Smooth muscle cell (in vitro differentiated cells): ENCODE data around the gene STAB2. TPM values are rescaled to one million over a fixed set of nuclear protein-coding genes. Genes with fewer than 3 reads are reported as not detected.

Source experiments
- DNase-seq: peaks from one replicate; lab custom pipeline; 2025; ENCODE audit not compliant: unreplicated experiment; lab: John Stamatoyannopoulos, UW
- H2AFZ ChIP-seq: fragments of 200-600 bp; sonication (generic); 2 replicates; pipeline ENCODE4 v1.6.0; 2016; ENCODE audit warnings: antibody characterized with exemption, low read depth, mild to moderate bottlenecking
- H3F3A ChIP-seq: fragments of 200-600 bp; sonication (generic); 2 replicates; pipeline ENCODE4 v1.6.0; 2017; ENCODE audit warnings: antibody characterized with exemption, low read depth
- H3K27ac ChIP-seq: fragments of 200-600 bp; sonication (generic); 2 replicates; pipeline ENCODE4 v1.5.1; 2016; ENCODE audit warnings: low read depth, mild to moderate bottlenecking
- H3K27me3 ChIP-seq: fragments of 200-600 bp; sonication (generic); 2 replicates; pipeline ENCODE4 v1.6.1; 2016; ENCODE audit warnings: low read depth, mild to moderate bottlenecking
- H3K36me3 ChIP-seq: fragments of 200-600 bp; sonication (generic); 2 replicates; pipeline ENCODE4 v1.5.1; 2016; ENCODE audit warnings: low read depth
- H3K4me1 ChIP-seq: fragments of 200-600 bp; sonication (generic); 2 replicates; pipeline ENCODE4 v1.5.1; 2016; ENCODE audit warnings: low read depth
- H3K4me2 ChIP-seq: fragments of 200-600 bp; sonication (generic); 2 replicates; pipeline ENCODE4 v1.6.0; 2016; ENCODE audit warnings: mild to moderate bottlenecking
- H3K4me3 ChIP-seq: fragments of 200-600 bp; sonication (generic); 2 replicates; pipeline ENCODE4 v1.5.1; 2016; ENCODE audit warnings: mild to moderate bottlenecking
- H3K79me2 ChIP-seq: fragments of 200-600 bp; sonication (generic); 2 replicates; pipeline ENCODE4 v1.6.0; 2016; ENCODE audit warnings: low read depth, mild to moderate bottlenecking
- H3K9ac ChIP-seq: fragments of 200-600 bp; sonication (generic); 2 replicates; pipeline ENCODE4 v1.6.0; 2016; ENCODE audit warnings: low read depth
- H3K9me3 ChIP-seq: fragments of 200-600 bp; sonication (generic); replicated peaks from 2 replicates; pipeline ENCODE4 v1.5.1; 2016; ENCODE audit warnings: low read depth
- H4K20me1 ChIP-seq: fragments of 200-600 bp; sonication (generic); 2 replicates; pipeline ENCODE4 v1.6.0; 2016; ENCODE audit warnings: low read depth
- WGBS: methylation state at CpG from one replicate; pipeline ENCODE4 v1.1.7; 2016; ENCODE audit warnings: low lambda C conversion rate; 5-methylcytosine and 5-hydroxymethylcytosine counted together
- polyA plus RNA-seq: library from polyadenylated mRNA; unstranded; fragments of >200 nt; fragmentation: Nextera tagmentation; extraction: Ambion mirVana; gene quantifications from 2 replicates; pipeline ENCODE4 v1.2.1, GENCODE V29; 2016
- total RNA-seq: library from RNA; depleted of rRNA; stranded (reverse); fragments of >200 nt; gene quantifications from 2 replicates; pipeline ENCODE4 v1.2.3, GENCODE V29; 2014
- TF ChIP-seq, protein P1 (sequence below): fragments of 200-600 bp; sonication (generic); IDR thresholded peaks from 2 replicates; pipeline ENCODE4 v1.5.1; 2017; ENCODE audit warnings: borderline replicate concordance, mild to moderate bottlenecking, antibody characterized with exemption; ENCODE audit not compliant: insufficient read depth, poor library complexity, severe bottlenecking

The STAB2 gene
- total and polyA plus RNA-seq, 2 experiments from 2014 or later = not detected

GRCh38 chr12:103578926-103579325, 8.1 kb upstream of the STAB2 start:
- DNase-seq = no peak
- TF ChIP-seq, protein P1, sequence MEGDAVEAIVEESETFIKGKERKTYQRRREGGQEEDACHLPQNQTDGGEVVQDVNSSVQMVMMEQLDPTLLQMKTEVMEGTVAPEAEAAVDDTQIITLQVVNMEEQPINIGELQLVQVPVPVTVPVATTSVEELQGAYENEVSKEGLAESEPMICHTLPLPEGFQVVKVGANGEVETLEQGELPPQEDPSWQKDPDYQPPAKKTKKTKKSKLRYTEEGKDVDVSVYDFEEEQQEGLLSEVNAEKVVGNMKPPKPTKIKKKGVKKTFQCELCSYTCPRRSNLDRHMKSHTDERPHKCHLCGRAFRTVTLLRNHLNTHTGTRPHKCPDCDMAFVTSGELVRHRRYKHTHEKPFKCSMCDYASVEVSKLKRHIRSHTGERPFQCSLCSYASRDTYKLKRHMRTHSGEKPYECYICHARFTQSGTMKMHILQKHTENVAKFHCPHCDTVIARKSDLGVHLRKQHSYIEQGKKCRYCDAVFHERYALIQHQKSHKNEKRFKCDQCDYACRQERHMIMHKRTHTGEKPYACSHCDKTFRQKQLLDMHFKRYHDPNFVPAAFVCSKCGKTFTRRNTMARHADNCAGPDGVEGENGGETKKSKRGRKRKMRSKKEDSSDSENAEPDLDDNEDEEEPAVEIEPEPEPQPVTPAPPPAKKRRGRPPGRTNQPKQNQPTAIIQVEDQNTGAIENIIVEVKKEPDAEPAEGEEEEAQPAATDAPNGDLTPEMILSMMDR = no peak
- Histone ChIP-seq H3K9me3 (no peaks in the 10 kb centered on the region), H3F3A (no peaks in the 10 kb centered on the region), H4K20me1 (no peaks in the 10 kb centered on the region), H3K4me2 (no peak overlapping the region), H3K9ac (no peak overlapping the region), H3K36me3 (no peaks in the 10 kb centered on the region), H3K4me1 (no peaks in the 10 kb centered on the region), H2AFZ (no peak overlapping the region), H3K79me2 (no peaks in the 10 kb centered on the region), H3K27ac (no peak overlapping the region), H3K4me3 (no peak overlapping the region), H3K27me3 (peaks cover 77% of the 10 kb centered on the region)
- WGBS = 87% methylated on average over 2 of the region's 2 CpGs

- Histone ChIP-seq H3K27ac (no peak overlapping the region), H3K4me2 (no peak overlapping the region), H3K36me3 (no peaks in the 10 kb centered on the region), H3F3A (no peaks in the 10 kb centered on the region), H2AFZ (no peak overlapping the region), H3K4me3 (no peak overlapping the region), H3K9ac (no peak overlapping the region), H3K4me1 (no peaks in the 10 kb centered on the region), H3K9me3 (no peaks in the 10 kb centered on the region), H3K27me3 (peaks cover 79% of the 10 kb centered on the region), H3K79me2 (no peaks in the 10 kb centered on the region), H4K20me1 (no peaks in the 10 kb centered on the region)
- 94% methylated on average over 1 of the region's 1 CpG for WGBS
- TF ChIP-seq, protein P1 = no peak
- no peak for DNase-seq
Measured at GRCh38 chr12:103580026-103580425, 7.0 kb upstream of the STAB2 start.

DNA sequence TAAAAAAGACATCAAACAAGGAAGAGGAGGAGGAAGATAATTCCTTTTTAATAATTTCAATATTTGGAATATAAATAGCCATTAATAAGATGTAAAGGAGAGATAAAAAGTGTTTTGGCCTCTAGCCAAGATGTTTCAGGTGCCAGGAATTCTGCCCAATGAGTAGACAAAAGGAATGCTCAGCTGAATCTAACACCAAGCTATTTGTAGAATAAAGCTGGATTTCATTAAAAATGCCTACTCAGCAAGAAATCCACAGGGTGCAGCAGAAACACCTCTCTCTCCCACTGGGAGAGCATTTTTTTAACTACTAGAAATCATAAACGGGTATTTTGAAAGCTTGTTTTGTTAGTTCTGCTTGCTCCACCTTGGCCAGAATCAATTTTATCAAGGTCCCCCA, 4.1 kb upstream of the STAB2 start:
- 74% methylated on average over 1 of the region's 1 CpG for WGBS
- no peaks in the 10 kb centered on the region for H3K79me2 ChIP-seq
- no peaks in the 10 kb centered on the region for H4K20me1 ChIP-seq
- no peak overlapping the region for H2AFZ ChIP-seq
- H3K9ac ChIP-seq = no peak overlapping the region
- no peak overlapping the region for H3K4me3 ChIP-seq
- no peaks in the 10 kb centered on the region for H3K9me3 ChIP-seq
- no peak overlapping the region for H3K4me2 ChIP-seq
- H3K27ac ChIP-seq = no peak overlapping the region
- DNase-seq = no peak
- no peaks in the 10 kb centered on the region for H3F3A ChIP-seq
- no peaks in the 10 kb centered on the region for H3K36me3 ChIP-seq
- TF ChIP-seq, protein P1 = no peak
- no peaks in the 10 kb centered on the region for H3K4me1 ChIP-seq
- peaks cover 89% of the 10 kb centered on the region for H3K27me3 ChIP-seq

GRCh38 chr12:103586132-103586531, 941 bp upstream of the STAB2 start:
- H3K27me3 ChIP-seq = peaks cover 87% of the 10 kb centered on the region
- 96% methylated on average over 1 of the region's 1 CpG for WGBS
- no peaks in the 10 kb centered on the region for H3K9me3 ChIP-seq
- H3K9ac ChIP-seq = no peak overlapping the region
- H3K4me2 ChIP-seq = no peak overlapping the region
- H3K4me1 ChIP-seq = no peaks in the 10 kb centered on the region
- no peaks in the 10 kb centered on the region for H4K20me1 ChIP-seq
- H3F3A ChIP-seq = no peaks in the 10 kb centered on the region
- DNase-seq = no peak
- no peak overlapping the region for H3K27ac ChIP-seq
- H2AFZ ChIP-seq = no peak overlapping the region
- TF ChIP-seq, protein P1 = peak; percentile 28
- no peaks in the 10 kb centered on the region for H3K36me3 ChIP-seq
- H3K4me3 ChIP-seq = no peak overlapping the region
- H3K79me2 ChIP-seq = no peaks in the 10 kb centered on the region
